HepG2 (cell line): Measurements from ENCODE around the gene PDGFB. TPM values are rescaled to one million over a fixed set of nuclear protein-coding genes. Genes with fewer than 3 reads are reported as not detected.
A peak's percentile ranks its signal among the peaks of the same experiment; 100 is the strongest.

Experiments
- ATF6 ChIP-seq: sonication (generic); formaldehyde crosslinking; conservative IDR thresholded peaks from 2 replicates; pipeline ENCODE4 v1.4.0; 2020; ENCODE audit warnings: missing genetic modification reagents
- BCL6 ChIP-seq: IDR thresholded peaks from 2 replicates; pipeline ENCODE4 v1.6.1; 2016; ENCODE audit warnings: missing genetic modification reagents, missing compliant biosample characterization
- BRF2 ChIP-seq: sonication (generic); formaldehyde crosslinking; IDR thresholded peaks from 2 replicates; pipeline ENCODE4 v1.8.1; 2022; ENCODE audit warnings: mild to moderate bottlenecking, missing genetic modification reagents
- DMTF1 ChIP-seq: sonication (generic); formaldehyde crosslinking; IDR thresholded peaks from 2 replicates; pipeline ENCODE4 v1.4.0; 2020; ENCODE audit warnings: mild to moderate bottlenecking, missing genetic modification reagents
- LBX2 ChIP-seq: sonication (generic); formaldehyde crosslinking; IDR thresholded peaks from 2 replicates; pipeline ENCODE4 v1.5.0; 2020; ENCODE audit warnings: missing genetic modification reagents, mild to moderate bottlenecking, borderline replicate concordance
- MBD4 ChIP-seq: IDR thresholded peaks from 2 replicates; pipeline ENCODE4 v1.6.1; 2012; ENCODE audit warnings: low read length, inconsistent platforms, borderline replicate concordance
- MTERF4 ChIP-seq: sonication (generic); formaldehyde crosslinking; IDR thresholded peaks from 2 replicates; pipeline ENCODE4 v1.8.0; 2023; ENCODE audit warnings: mild to moderate bottlenecking, missing genetic modification reagents
- NFYB ChIP-seq: sonication (generic); formaldehyde crosslinking; IDR thresholded peaks from 2 replicates; pipeline ENCODE4 v1.4.0; 2020; ENCODE audit warnings: missing genetic modification reagents
- RFXANK ChIP-seq: IDR thresholded peaks from 2 replicates; pipeline ENCODE4 v1.6.1; 2016
- RXRA ChIP-seq: sonication (generic); formaldehyde crosslinking; IDR thresholded peaks from 2 replicates; pipeline ENCODE4 v1.5.1; 2020; ENCODE audit warnings: missing genetic modification reagents
- SAFB2 ChIP-seq: sonication (generic); formaldehyde crosslinking; IDR thresholded peaks from 2 replicates; pipeline ENCODE4 v1.5.1; 2020; ENCODE audit warnings: missing genetic modification reagents, low read depth, mild to moderate bottlenecking, borderline replicate concordance
- TAF1 ChIP-seq: sonication (generic); formaldehyde crosslinking; IDR thresholded peaks from 2 replicates; pipeline ENCODE4 v1.4.0; 2020; ENCODE audit warnings: missing genetic modification reagents
- TBX2 ChIP-seq: sonication (generic); formaldehyde crosslinking; IDR thresholded peaks from 2 replicates; pipeline ENCODE4 v1.5.0; 2020; ENCODE audit warnings: missing genetic modification reagents, mild to moderate bottlenecking, borderline replicate concordance
- XBP1 ChIP-seq: sonication (generic); formaldehyde crosslinking; IDR thresholded peaks from 2 replicates; pipeline ENCODE4 v1.5.0; 2020; ENCODE audit warnings: missing genetic modification reagents
- ZNF263 ChIP-seq: sonication (generic); formaldehyde crosslinking; IDR thresholded peaks from 2 replicates; pipeline ENCODE4 v1.4.0; 2020; ENCODE audit warnings: missing genetic modification reagents
- ZNF333 ChIP-seq: sonication (generic); formaldehyde crosslinking; IDR thresholded peaks from 2 replicates; pipeline ENCODE4 v1.4.0; 2020; ENCODE audit warnings: mild to moderate bottlenecking, missing genetic modification reagents, borderline replicate concordance
- ZNF337 ChIP-seq: sonication (generic); formaldehyde crosslinking; IDR thresholded peaks from 2 replicates; pipeline ENCODE4 v1.5.1; 2020; ENCODE audit warnings: missing genetic modification reagents, low read depth, mild to moderate bottlenecking, borderline replicate concordance
- ZNF496 ChIP-seq: sonication (generic); formaldehyde crosslinking; IDR thresholded peaks from 2 replicates; pipeline ENCODE4 v1.8.1; 2023; ENCODE audit warnings: mild to moderate bottlenecking, moderate library complexity, missing genetic modification reagents; ENCODE audit not compliant: insufficient replicate concordance
- ZNF562 ChIP-seq: sonication (generic); formaldehyde crosslinking; IDR thresholded peaks from 2 replicates; pipeline ENCODE4 v1.8.0; 2022; ENCODE audit warnings: missing genetic modification reagents, borderline replicate concordance
- ZNF773 ChIP-seq: sonication (generic); formaldehyde crosslinking; IDR thresholded peaks from 2 replicates; pipeline ENCODE4 v1.4.0; 2020; ENCODE audit warnings: missing genetic modification reagents, borderline replicate concordance
- ZNF780A ChIP-seq: sonication (generic); formaldehyde crosslinking; IDR thresholded peaks from 2 replicates; pipeline ENCODE4 v1.8.0; 2022; ENCODE audit warnings: mild to moderate bottlenecking, missing genetic modification reagents, moderate library complexity
- ZNF788 ChIP-seq: sonication (generic); formaldehyde crosslinking; IDR thresholded peaks from 2 replicates; pipeline ENCODE4 v1.5.0; 2020; ENCODE audit warnings: mild to moderate bottlenecking, missing genetic modification reagents, borderline replicate concordance
- polyA plus RNA-seq, 8 experiments: library from polyadenylated mRNA; depleted of rRNA in 3 of 8; stranded (reverse) in 7 of 8; unstranded in 1 of 8; fragments of >200 nt; fragmentation: Illumina TruSeq in 4 of 8; extraction: Trizol in 4 of 8; gene quantifications; 2 replicates each; pipeline versions ENCODE4 v1.2.1 to v1.2.3, GENCODE V29; 2011 to 2016; ENCODE audit warnings: low read depth in 4 of 8, missing spikeins in 1 of 8, mixed read lengths in 1 of 8; ENCODE audit not compliant: insufficient read depth in 1 of 8
- total RNA-seq, 5 experiments: library from RNA; depleted of rRNA; stranded (reverse); fragments of >200 nt; fragmentation: Illumina TruSeq; extraction: Trizol; gene quantifications; 2 replicates each; pipeline ENCODE4 v1.2.3, GENCODE V29; 2016; ENCODE audit warnings: low read depth in 1 of 5

PDGFB gene
- total and polyA plus RNA-seq, 2 of the 13 experiments (the other 11 are each of a cell fraction or from before 2014, with no cell fraction given) = 1.4 to 10.1 TPM

- peak; percentile 38; the same call in 1 of the 2 replicates for TF ChIP-seq MTERF4 (CRISPR knock-in tag)
- no peak for TF ChIP-seq DMTF1
- no peak for TF ChIP-seq RFXANK
- TF ChIP-seq ZNF562 (CRISPR knock-in tag) = no peak
- TF ChIP-seq RXRA (CRISPR knock-in tag) = peak; percentile 99
- TF ChIP-seq NFYB (CRISPR knock-in tag) = no peak
- no peak for TF ChIP-seq MBD4
- TF ChIP-seq TBX2 (CRISPR knock-in tag) = peak; percentile 91; the same call in 1 of the 2 replicates
- TF ChIP-seq ZNF773 (CRISPR knock-in tag) = no peak
- TF ChIP-seq ZNF496 (CRISPR knock-in tag) = no peak
- TF ChIP-seq ZNF333 = no peak
- TF ChIP-seq ZNF788 (CRISPR knock-in tag) = peak; percentile 78; the same call in 1 of the 2 replicates
- no peak; the same call in 1 of the 2 replicates for TF ChIP-seq ZNF263 (CRISPR knock-in tag)
- TF ChIP-seq BRF2 (CRISPR knock-in tag) = no peak
- TF ChIP-seq ZNF780A = no peak
- no peak for TF ChIP-seq SAFB2 (CRISPR knock-in tag)
- TF ChIP-seq TAF1 = no peak
- no peak for TF ChIP-seq XBP1 (CRISPR knock-in tag)
- TF ChIP-seq ATF6 (CRISPR knock-in tag) = no peak
- no peak for TF ChIP-seq ZNF337 (CRISPR knock-in tag)
- no peak for TF ChIP-seq LBX2 (CRISPR knock-in tag)
- peak; percentile 100 for TF ChIP-seq BCL6 (CRISPR knock-in tag)
Measured at GRCh38 chr22:39230261-39231196, 14.3 kb downstream of the PDGFB start (continued).
